Transverse colon (tissue), 4 donors: ENCODE measurements around the gene CMTM4.

Experiments
- EP300 ChIP-seq: sonication (generic); formaldehyde crosslinking; IDR thresholded peaks from one replicate; pipeline ENCODE4 v1.6.1; 2017; ENCODE audit warnings: antibody characterized with exemption, low read depth
- POLR2A ChIP-seq: fragments of 450-650 bp; IDR thresholded peaks from one replicate; pipeline ENCODE4 v1.6.1; 2016; ENCODE audit warnings: antibody characterized with exemption, mild to moderate bottlenecking, moderate library complexity
- POLR2AphosphoS5 ChIP-seq, 3 donors: sonication (generic); formaldehyde crosslinking; IDR thresholded peaks; one replicate each; pipeline ENCODE4 v1.6.1; 2016; ENCODE audit warnings: antibody characterized with exemption in 3 of 3
- TF ChIP-seq, protein P1 (sequence below), 5 experiments: fragments of 200-600 bp in 3 of 5; fragments of 450-650 bp in 2 of 5; sonication (generic) in 3 of 5; IDR thresholded peaks; 1 replicate in 2 of 5; 2 replicates in 3 of 5; pipeline ENCODE4 v1.5.1; 2016 to 2017; ENCODE audit warnings: antibody characterized with exemption in 5 of 5, inconsistent platforms in 3 of 5, mild to moderate bottlenecking in 2 of 5, moderate library complexity in 1 of 5

DNA sequence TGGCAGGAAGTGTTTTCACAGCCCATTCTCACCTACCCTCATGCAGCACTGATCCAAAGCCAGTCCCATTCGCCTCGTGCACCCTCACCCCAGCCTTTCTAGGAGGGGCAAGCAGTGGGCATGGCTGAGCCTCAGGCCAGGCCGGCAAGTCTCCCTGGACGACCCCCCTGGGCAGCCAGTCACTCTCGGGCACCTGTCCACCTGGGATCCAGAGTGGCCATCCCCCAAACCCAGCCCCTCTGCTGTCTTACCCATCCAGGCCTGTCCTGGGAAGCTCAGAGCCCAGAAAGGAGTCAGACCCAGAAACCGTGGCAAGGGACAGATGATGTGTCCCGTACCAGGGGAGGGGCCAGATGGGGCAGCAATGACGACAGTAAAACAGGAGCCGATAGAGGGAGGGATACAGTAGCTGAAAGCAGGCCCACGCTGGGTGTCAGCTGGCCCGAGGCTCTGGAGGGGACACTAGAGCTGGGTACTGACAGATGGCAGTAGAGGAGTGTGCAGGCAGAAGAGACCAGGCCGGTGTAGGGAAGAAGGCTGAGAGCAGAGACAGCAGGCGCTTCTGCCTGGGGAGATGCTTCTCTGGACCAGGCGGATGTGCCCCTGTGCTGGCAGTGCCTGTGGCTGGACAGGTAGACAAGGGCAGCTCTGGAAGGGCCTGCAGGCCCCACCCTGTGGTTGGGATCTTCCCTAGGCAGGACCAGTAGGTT, 86.3 kb downstream of the CMTM4 start:
- TF ChIP-seq POLR2A (no peak), POLR2AphosphoS5 (IDR thresholded peaks at IDR 0.05) (no peak), EP300 (no peak)
- TF ChIP-seq, protein P1, sequence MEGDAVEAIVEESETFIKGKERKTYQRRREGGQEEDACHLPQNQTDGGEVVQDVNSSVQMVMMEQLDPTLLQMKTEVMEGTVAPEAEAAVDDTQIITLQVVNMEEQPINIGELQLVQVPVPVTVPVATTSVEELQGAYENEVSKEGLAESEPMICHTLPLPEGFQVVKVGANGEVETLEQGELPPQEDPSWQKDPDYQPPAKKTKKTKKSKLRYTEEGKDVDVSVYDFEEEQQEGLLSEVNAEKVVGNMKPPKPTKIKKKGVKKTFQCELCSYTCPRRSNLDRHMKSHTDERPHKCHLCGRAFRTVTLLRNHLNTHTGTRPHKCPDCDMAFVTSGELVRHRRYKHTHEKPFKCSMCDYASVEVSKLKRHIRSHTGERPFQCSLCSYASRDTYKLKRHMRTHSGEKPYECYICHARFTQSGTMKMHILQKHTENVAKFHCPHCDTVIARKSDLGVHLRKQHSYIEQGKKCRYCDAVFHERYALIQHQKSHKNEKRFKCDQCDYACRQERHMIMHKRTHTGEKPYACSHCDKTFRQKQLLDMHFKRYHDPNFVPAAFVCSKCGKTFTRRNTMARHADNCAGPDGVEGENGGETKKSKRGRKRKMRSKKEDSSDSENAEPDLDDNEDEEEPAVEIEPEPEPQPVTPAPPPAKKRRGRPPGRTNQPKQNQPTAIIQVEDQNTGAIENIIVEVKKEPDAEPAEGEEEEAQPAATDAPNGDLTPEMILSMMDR (IDR thresholded peaks at IDR 0.05), result no peak
